Endodermal cell (in vitro differentiated cells): ENCODE measurements around the gene IP6K3. TPM values are rescaled to one million over a fixed set of nuclear protein-coding genes. Genes with fewer than 3 reads are reported as not detected.

Experiments used
- DNase-seq: peaks from one replicate; pipeline ENCODE4 v3.0.0-alpha.2; 2017
- H3K27ac ChIP-seq: 2 replicates; pipeline ENCODE4 v1.5.1; 2013; ENCODE audit warnings: mild to moderate bottlenecking, low read depth, low read length, moderate library complexity
- H3K27me3 ChIP-seq: 2 replicates; pipeline ENCODE4 v1.6.1; 2013; ENCODE audit warnings: mild to moderate bottlenecking, low read length, moderate library complexity; ENCODE audit not compliant: insufficient read depth, control insufficient read depth, poor library complexity, severe bottlenecking
- H3K36me3 ChIP-seq: 2 replicates; pipeline ENCODE4 v1.7.0; 2013; ENCODE audit warnings: mild to moderate bottlenecking, low read length, moderate library complexity; ENCODE audit not compliant: control insufficient read depth, insufficient read depth
- H3K4me1 ChIP-seq: one replicate; pipeline ENCODE4 v1.7.0; 2013; ENCODE audit warnings: low read length; ENCODE audit not compliant: control insufficient read depth, insufficient read depth
- H3K4me3 ChIP-seq: 2 replicates; pipeline ENCODE4 v1.5.1; 2013; ENCODE audit warnings: mild to moderate bottlenecking, low read length, moderate library complexity
- H3K9ac ChIP-seq: 2 replicates; pipeline ENCODE4 v1.6.1; 2013; ENCODE audit warnings: mild to moderate bottlenecking, low read length, moderate library complexity; ENCODE audit not compliant: poor library complexity, severe bottlenecking; ENCODE audit errors: extremely low read depth
- H3K9me3 ChIP-seq: 2 replicates; pipeline ENCODE4 v1.6.1; 2013; ENCODE audit warnings: mild to moderate bottlenecking, low read length, moderate library complexity; ENCODE audit not compliant: control insufficient read depth
- H3K27ac Mint-ChIP-seq: 2 replicates; pipeline ENCODE4 v1.8.0; 2020; ENCODE audit warnings: mixed read lengths
- H3K27me3 Mint-ChIP-seq: 2 replicates; pipeline ENCODE4 v1.8.0; 2021; ENCODE audit warnings: mild to moderate bottlenecking, mixed read lengths; ENCODE audit not compliant: insufficient read depth
- H3K36me3 Mint-ChIP-seq: 2 replicates; pipeline ENCODE4 v1.8.0; 2020; ENCODE audit warnings: low read depth, mixed read lengths
- H3K4me1 Mint-ChIP-seq: 2 replicates; pipeline ENCODE4 v1.8.0; 2020; ENCODE audit warnings: mixed read lengths
- H3K4me3 Mint-ChIP-seq: 2 replicates; pipeline ENCODE4 v1.8.0; 2020; ENCODE audit warnings: mild to moderate bottlenecking, moderate library complexity, mixed read lengths
- H3K9me3 Mint-ChIP-seq: 2 replicates; pipeline ENCODE4 v1.8.0; 2020; ENCODE audit warnings: mild to moderate bottlenecking, mixed read lengths
- CTCF ChIP-seq: fragments of 200-600 bp; sonication (generic); conservative IDR thresholded peaks from 2 replicates; pipeline ENCODE4 v1.5.0; 2021; ENCODE audit warnings: antibody characterized with exemption, mild to moderate bottlenecking
- WGBS, 2 experiments: methylation state at CpG; one replicate each; pipeline versions ENCODE4 v1.1.5 to v1.1.7; 2013; ENCODE audit warnings: missing lambda C conversion rate in 2 of 2, mixed read lengths in 1 of 2; ENCODE audit not compliant: insufficient coverage in 1 of 2, insufficient read length in 1 of 2; 5-methylcytosine and 5-hydroxymethylcytosine counted together
- total RNA-seq, 2 donors: library from RNA; stranded (reverse); fragmentation: NEBNext Ultra II Directional in 1 of 2; extraction: Animal tissue kit (Norgen Biotek cat#: 25700) in 1 of 2; gene quantifications; 2 replicates in 1 of 2; 3 replicates in 1 of 2; pipeline ENCODE4 v1.2.1, GENCODE V29; 2021

IP6K3 gene
- total RNA-seq, 2 donors from 2014 or later = not detected

DNA sequence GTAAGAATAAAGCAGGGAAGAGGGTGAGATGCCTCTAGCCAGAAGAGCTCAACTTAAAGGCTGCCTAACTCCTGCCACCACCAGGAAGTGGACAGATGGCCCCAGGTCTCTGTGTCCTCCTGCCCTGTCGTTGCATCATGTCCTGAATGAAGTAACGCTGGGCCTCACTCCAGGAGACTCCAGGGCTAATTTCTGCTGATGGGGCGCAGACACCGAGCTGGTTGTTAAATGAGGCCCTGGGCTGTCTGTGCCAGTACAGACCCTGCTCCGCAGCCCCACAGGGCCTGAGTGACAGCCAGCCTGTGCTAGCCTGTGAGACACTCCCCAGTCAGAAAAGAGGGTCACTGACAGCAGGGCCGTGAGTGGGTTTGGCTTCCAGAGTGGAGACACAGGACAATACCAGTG lies 6.5 kb downstream of the IP6K3 start:
- no peak for DNase-seq
- no peak overlapping the region for H3K4me3 ChIP-seq
- Mint-ChIP-seq H3K9me3 (no peaks in the 10 kb centered on the region), H3K27ac (no peak overlapping the region), H3K4me1 (peaks cover 8% of the 10 kb centered on the region), H3K27me3 (no peaks in the 10 kb centered on the region), H3K36me3 (no peaks in the 10 kb centered on the region), H3K4me3 (no peak overlapping the region)
- WGBS, 2 experiments = 85 to 93% methylated on average over 4 to 6 of the region's 6 CpGs
- H3K27ac ChIP-seq = no peak overlapping the region
- H3K36me3 ChIP-seq = no peaks in the 10 kb centered on the region
- H3K9me3 ChIP-seq = no peaks in the 10 kb centered on the region
- H3K9ac ChIP-seq = no peak overlapping the region
- TF ChIP-seq CTCF = no peak
- no peaks in the 10 kb centered on the region for H3K27me3 ChIP-seq
- H3K4me1 ChIP-seq = peaks cover 9% of the 10 kb centered on the region

DNA sequence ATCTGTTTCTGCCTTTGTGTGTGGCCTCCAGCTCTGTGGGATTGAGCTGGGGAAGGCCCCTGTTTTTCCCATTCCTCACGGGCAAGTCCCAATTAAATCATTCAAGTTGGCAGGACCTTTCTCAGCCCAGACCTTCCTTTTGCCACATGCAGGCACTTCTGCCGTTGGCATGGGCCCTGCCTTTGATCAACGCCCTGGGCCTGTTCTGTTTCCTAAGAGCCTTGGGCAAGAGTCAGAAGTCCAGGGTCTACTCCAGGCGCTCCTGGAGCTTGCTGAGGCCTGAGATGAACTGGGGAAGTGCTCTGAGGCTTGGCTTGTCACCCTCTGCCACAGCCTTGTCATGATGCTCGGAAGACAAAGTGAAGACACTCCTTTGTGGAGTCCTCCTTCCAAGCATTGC lies 7.1 kb downstream of the IP6K3 start:
- Histone ChIP-seq H3K4me3 (no peak overlapping the region), H3K36me3 (no peaks in the 10 kb centered on the region), H3K9me3 (no peaks in the 10 kb centered on the region), H3K27ac (no peak overlapping the region), H3K27me3 (no peaks in the 10 kb centered on the region), H3K4me1 (peaks cover 9% of the 10 kb centered on the region), H3K9ac (no peak overlapping the region)
- no peaks in the 10 kb centered on the region for H3K9me3 Mint-ChIP-seq
- no peaks in the 10 kb centered on the region for H3K27me3 Mint-ChIP-seq
- DNase-seq = no peak
- 90 to 100% methylated on average over 5 of the region's 5 CpGs for WGBS, 2 experiments
- H3K4me3 Mint-ChIP-seq = no peak overlapping the region
- TF ChIP-seq CTCF = no peak
- H3K36me3 Mint-ChIP-seq = no peaks in the 10 kb centered on the region
- H3K4me1 Mint-ChIP-seq = peaks cover 8% of the 10 kb centered on the region
- H3K27ac Mint-ChIP-seq = no peak overlapping the region

GRCh38 chr6:33738879-33739278 lies 7.8 kb downstream of the IP6K3 start:
- H3K9ac ChIP-seq = no peak overlapping the region
- no peak overlapping the region for H3K27ac ChIP-seq
- H3K36me3 ChIP-seq = no peaks in the 10 kb centered on the region
- TF ChIP-seq CTCF = no peak
- 87 to 100% methylated on average over 2 to 5 of the region's 5 CpGs for WGBS, 2 experiments
- H3K9me3 Mint-ChIP-seq = no peaks in the 10 kb centered on the region
- no peaks in the 10 kb centered on the region for H3K36me3 Mint-ChIP-seq
- H3K27me3 ChIP-seq = no peaks in the 10 kb centered on the region
- no peak overlapping the region for H3K27ac Mint-ChIP-seq
- H3K4me3 Mint-ChIP-seq = no peak overlapping the region
- no peak overlapping the region for H3K4me3 ChIP-seq
- no peaks in the 10 kb centered on the region for H3K27me3 Mint-ChIP-seq
- H3K4me1 ChIP-seq = peaks cover 9% of the 10 kb centered on the region
- no peaks in the 10 kb centered on the region for H3K9me3 ChIP-seq
- H3K4me1 Mint-ChIP-seq = peaks cover 4% of the 10 kb centered on the region
- no peak for DNase-seq
